CD4-positive, alpha-beta T cell treated with Interleukin-15 for 4 hours (primary cell): ENCODE data around the gene FBXL4.

Experiments used
- DNase-seq: peaks from one replicate; pipeline ENCODE4 v3.0.0-alpha.2; 2020; ENCODE audit warnings: low spot score

Gene FBXL4

DNA sequence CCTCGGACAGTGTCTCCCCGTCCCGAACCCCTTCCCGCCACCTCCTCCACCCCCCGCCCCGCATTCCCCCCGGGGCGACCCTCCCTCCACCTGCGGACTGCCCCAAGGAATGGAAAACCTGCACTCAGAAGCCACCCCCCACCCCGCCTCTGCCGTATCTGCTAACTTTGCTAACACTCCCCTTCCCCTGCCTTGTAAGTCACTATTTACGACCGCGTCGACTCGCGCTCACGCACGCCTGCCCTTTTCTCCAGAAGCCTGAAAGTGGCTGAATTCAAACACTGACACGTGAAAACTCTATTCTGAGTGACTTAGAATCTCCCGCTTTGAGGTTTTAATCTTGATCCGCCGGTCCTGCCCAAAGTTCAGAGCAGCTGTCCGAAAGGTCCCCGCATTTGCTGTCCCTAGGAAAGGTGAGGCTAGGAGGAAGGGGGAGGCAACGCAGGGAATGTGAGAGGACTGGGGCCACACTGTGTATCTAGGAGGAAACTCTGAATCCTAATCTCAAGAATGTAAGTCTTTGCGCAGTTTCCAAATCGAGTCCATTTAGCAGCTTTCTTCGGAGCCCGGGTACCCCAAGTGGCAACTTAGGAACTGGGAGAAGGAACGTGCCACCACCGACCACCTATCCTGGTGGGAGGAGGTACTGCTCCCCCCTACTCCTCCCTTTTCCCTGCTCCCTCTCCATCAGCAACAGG, 122.7 kb downstream of the FBXL4 start:
- DNase-seq, result no peak

DNA sequence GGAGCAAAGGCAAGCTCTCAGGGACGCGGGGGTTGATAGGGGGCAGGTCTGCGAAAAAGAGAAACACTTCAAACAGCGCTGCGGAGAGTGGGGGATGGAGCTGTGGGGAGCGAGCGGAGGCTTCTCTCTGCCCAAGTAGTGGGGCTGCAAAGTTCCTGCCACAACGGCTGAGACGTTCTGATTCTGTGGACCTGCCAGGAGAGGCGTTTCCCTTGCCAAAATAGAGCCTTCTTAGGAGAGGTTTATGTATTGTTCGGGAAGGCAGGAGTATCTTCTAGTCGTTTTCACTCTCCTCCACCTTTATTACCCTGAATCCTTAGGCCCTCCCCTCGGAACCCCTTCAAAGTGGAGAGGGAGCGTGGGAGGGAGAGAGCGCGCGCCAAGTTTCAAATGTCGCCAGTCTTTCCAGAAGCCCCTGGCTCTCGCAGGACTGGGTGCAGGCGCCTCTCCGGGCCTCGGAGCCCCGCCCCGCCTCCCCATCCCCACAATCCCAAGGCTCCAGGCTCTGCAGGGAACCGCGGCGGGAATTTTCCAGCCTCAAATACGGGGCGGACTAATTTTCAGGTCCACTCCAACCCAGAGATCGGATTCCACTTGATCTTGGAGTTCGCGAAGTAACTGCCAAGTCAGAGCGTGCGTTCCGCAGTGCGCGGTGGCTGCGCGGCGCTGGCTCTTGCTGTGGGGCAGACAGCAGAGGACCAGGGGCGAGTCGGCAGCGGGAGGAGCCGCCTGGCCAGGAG, 123.4 kb downstream of the FBXL4 start:
- no peak for DNase-seq

DNA sequence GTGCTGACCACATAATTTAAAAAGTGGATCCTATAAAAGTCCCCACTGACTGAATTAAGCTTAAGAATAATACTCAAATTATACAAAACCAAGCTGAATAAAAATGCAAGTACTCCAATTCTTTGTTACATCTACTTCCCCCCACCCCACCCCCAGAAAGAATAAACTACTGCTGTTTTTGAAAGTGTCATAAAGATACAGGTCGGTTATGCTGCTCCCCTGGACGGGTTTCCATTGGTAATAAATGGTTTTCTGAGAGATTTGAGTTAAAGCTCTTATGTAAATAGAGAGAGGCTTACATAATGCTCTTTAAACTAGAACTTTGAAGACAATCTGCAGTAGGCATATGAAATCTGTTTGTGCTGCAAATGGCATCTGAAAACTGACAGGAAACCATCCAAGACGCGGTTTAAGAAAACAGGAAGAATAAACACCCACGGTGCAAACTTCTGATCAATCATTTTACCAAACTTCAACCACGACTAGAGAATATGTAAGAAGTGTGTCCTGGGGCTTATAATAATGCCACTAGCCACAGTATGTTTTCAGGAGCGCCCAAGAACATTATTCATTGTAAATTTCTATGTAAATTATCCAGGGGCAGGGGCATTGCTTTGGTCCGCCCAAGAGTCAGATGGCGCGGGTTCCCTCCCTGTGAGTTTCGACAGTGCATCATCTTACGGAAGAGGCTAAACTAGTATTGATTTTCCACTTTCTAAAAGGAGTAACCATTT, 124.2 kb downstream of the FBXL4 start:
- DNase-seq, result no peak

DNA sequence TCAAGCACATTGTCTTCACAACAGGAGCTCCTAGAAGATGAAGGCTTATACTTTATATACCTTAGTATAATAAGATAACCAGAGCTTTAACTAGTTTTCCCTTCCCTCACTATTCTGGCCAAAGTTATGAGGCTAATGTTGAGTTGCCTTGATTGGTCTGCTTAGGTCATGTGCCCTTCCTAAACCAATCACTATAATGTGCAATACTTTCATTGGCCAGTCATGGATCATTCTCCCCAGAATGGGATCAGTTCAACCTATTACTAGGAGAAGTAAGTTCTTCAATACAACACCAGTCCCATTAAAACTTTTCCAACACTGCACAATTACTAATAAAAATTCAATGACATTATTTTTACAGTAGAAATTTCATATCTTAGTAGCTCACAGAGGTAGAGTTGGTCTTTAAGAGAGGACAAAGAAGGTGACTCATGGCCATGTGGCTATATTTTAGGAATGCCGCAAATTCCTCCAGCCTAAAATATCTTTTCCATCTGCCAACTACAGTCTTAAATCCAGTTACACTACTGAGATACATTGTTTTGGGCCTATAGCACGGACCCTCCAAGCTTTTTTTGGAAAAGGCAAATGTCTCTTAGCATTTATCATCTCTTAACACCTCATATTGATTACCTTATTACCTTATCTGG, 125.9 kb downstream of the FBXL4 start:
- no peak for DNase-seq
